HG03103 (cell line): ENCODE data around the gene TRIO.

Experiments
- ATAC-seq: cut with Tn5 transposase; IDR thresholded peaks from one replicate; pipeline ENCODE4 v1.9.1; 2021; ENCODE audit warnings: low read depth; ENCODE audit not compliant: unreplicated experiment

Gene TRIO

GRCh38 chr5:14397717-14398116 is 254.6 kb downstream of the TRIO start:
- no peak for ATAC-seq

- ATAC-seq: no peak
Measured at GRCh38 chr5:14399054-14399692, 256.0 kb downstream of the TRIO start.

GRCh38 chr5:14400085-14400484 is 256.9 kb downstream of the TRIO start:
- no peak for ATAC-seq

GRCh38 chr5:14400611-14401010 is 257.5 kb downstream of the TRIO start:
- ATAC-seq: no peak

- ATAC-seq: no peak
Measured at GRCh38 chr5:14401639-14402038, 258.5 kb downstream of the TRIO start.

GRCh38 chr5:14402424-14402823 is 259.3 kb downstream of the TRIO start:
- ATAC-seq: no peak

GRCh38 chr5:14404780-14405179 is 261.6 kb downstream of the TRIO start:
- no peak for ATAC-seq

GRCh38 chr5:14405267-14405666 is 262.1 kb downstream of the TRIO start:
- ATAC-seq: no peak

GRCh38 chr5:14405706-14406553 is 262.8 kb downstream of the TRIO start:
- ATAC-seq: no peak

- ATAC-seq: no peak
Measured at GRCh38 chr5:14406554-14406849, 263.4 kb downstream of the TRIO start.

GRCh38 chr5:14407051-14407450 is 263.9 kb downstream of the TRIO start:
- ATAC-seq: no peak

- ATAC-seq: no peak
Measured at GRCh38 chr5:14407746-14408175, 264.6 kb downstream of the TRIO start.

- ATAC-seq: no peak
Measured at GRCh38 chr5:14408969-14409586, 265.9 kb downstream of the TRIO start.

- no peak for ATAC-seq
Measured at GRCh38 chr5:14410068-14410393, 266.9 kb downstream of the TRIO start.

GRCh38 chr5:14410394-14411201 is 267.5 kb downstream of the TRIO start:
- ATAC-seq: no peak

- ATAC-seq: no peak
Measured at GRCh38 chr5:14411216-14411615, 268.1 kb downstream of the TRIO start.

- no peak for ATAC-seq
Measured at GRCh38 chr5:14413331-14413750, 270.2 kb downstream of the TRIO start.

GRCh38 chr5:14414007-14414406 is 270.9 kb downstream of the TRIO start:
- no peak for ATAC-seq

GRCh38 chr5:14414656-14415023 is 271.5 kb downstream of the TRIO start:
- no peak for ATAC-seq

- ATAC-seq: no peak
Measured at GRCh38 chr5:14415024-14415697, 272.0 kb downstream of the TRIO start.

- no peak for ATAC-seq
Measured at GRCh38 chr5:14415698-14416074, 272.5 kb downstream of the TRIO start.
